DMS 273 (cell line): Measurements from ENCODE around the gene CHMP1A.
A peak's percentile ranks its signal among the peaks of the same experiment; 100 is the strongest.

Experiments used
- DNase-seq: peaks from one replicate; lab custom pipeline; 2025; ENCODE audit not compliant: unreplicated experiment; lab: John Stamatoyannopoulos, UW

Gene CHMP1A

DNA sequence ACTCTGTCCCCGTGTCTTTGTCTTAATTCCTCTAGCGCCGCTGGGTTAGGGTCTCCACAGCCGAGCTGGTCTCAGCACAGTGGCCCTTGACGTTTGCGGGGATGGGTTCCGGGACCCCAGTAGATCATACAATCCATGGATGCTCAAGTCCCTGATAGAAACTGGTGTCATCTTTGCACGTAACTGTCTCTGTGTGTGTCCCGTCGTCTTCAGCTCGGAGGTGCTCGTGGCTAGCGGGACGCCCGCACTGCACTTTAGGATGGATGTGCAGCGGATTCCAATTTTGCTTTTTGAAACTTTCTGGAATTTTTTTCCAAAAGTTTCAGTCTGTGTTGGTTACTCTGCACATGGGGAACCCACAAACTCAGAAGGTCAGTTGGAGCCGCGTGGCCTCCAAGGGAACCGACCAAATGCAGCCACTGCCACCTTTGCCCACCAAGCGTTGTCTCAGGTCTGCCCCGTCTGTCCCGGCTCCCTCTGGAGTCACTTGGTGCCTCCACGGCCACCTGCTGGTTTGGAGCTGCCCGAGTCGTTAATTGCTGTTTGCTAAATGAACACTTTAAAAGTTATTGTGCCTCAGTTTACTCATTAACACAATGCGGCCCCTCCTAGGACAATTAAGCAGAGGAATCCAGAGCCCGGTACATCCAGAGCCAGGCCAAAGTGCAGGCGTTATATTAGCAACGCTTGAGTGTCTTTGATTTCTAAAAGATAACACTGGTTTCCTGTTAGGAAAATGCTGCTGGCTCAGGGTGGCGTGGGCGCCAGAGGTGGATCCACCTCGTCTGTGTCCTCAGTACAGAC is 49.4 kb downstream of the CHMP1A start:
- DNase-seq: no peak

GRCh38 chr16:89607453-89607852 is 50.1 kb downstream of the CHMP1A start:
- DNase-seq: no peak

- peak; percentile 41 for DNase-seq
Observed at GRCh38 chr16:89606006-89606405, 51.5 kb downstream of the CHMP1A start.

GRCh38 chr16:89605186-89605970 is 52.1 kb downstream of the CHMP1A start:
- no peak for DNase-seq

- no peak for DNase-seq
Observed at GRCh38 chr16:89604764-89605163, 52.7 kb downstream of the CHMP1A start.

DNA sequence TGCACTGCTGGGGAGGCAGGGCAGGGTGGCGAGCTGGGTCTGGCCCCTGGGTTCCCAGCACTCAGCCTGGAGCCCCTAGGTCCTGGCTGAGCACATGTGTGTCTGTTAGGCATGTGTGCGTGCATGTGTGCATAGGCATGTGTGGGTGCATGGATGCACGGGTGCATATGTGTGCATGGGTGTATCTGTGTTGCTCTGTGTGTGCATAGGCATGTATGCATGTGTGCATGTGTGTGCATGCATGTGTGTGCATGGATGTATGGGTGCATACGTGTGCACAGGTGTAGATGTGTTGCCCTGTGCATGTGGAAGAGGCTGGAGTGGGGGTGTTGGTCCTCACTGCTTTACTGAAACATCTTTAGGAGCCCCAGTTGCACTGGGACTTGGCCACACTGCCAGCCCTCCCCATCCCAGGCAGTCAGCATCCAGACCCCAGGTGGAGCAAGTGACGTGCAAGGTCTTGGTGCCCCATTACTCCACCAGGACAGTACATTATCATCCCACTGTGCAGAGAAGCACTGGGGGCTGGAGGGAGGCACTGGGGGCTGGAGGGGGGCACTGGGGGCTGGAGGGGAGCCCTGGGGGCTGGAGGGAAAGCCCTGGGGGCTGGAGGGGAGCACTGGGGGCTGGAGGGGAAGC is 54.4 kb downstream of the CHMP1A start:
- no peak for DNase-seq

GRCh38 chr16:89602273-89602951 is 55.1 kb downstream of the CHMP1A start:
- peak; percentile 87 for DNase-seq

GRCh38 chr16:89601906-89602272 is 55.6 kb downstream of the CHMP1A start:
- DNase-seq: peak; percentile 65

DNA sequence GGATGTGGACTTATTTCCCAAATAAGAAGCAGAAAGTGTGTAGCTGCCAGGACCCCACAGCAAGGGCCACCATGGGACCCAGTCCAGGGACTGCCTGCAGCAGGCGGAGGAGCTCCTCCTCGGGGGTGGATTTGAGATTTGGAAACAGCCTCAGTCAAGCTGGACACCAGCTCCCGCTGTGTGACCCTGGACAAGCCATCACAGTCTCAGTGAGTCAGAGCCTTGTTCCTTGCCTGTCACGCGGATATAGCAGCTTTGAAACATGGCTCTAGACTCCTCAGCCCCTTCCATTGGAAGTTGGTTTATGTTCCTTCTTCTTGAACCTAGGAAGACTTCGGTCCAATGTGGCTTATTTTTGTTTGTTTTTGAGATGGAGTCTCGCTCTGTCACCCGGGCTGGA is 56.6 kb downstream of the CHMP1A start:
- no peak for DNase-seq

DNA sequence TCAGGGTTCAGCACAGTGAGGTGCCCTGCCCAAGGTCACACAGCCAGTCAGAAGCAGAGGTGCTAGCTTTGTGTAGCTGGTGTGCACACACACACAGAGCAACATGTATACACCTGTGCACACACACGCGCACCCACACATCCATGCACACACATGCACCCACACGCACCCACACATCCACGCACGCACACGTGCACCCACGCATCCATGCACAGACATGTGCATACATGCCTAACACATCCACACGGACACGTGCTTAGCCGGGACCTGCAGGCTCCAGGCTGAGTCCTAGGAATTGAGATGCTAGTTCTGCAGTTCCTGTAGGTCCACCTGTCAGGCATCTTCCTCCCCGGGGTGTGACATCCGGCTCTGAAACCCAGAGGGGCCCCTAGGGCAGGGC is 57.1 kb downstream of the CHMP1A start:
- peak; percentile 43 for DNase-seq

GRCh38 chr16:89599902-89600301 is 57.6 kb downstream of the CHMP1A start:
- DNase-seq: no peak

GRCh38 chr16:89599451-89599858 is 58.1 kb downstream of the CHMP1A start:
- peak; percentile 74 for DNase-seq

GRCh38 chr16:89598199-89598598 is 59.3 kb downstream of the CHMP1A start:
- DNase-seq: peak; percentile 80

DNA sequence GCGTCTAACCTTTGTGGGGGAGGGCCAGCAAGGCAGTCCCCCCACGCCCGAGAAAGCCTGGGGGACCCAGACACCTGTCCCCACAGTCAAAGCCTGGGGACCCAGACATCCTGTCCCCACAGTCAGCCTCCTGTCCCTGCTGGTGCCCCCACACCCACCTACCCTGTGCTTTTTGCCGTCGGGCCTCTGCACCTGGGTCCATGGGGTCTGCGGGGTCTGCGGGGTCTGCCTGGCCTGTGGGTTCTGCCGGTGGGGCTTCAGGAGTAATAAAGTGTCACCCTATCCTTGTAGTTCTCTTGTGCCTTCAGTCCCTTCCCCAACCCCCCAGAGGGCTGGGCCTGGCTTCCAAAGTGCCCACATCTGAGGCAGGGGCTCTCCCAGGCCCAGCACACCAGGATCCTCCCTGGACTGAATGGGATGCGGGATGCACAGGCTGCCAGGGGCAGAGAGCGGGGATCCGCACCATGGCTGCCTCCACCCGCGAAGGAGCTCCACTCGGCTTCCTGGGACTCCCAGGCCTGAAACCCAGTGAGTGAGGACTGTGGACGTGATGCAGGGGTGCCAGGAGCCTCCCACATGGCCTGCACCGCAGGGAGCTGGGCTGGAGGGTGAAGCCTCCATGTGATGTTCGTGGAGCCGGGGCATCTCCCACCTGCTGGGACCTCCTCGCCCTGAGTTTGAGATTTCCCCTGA is 60.4 kb downstream of the CHMP1A start:
- DNase-seq: peak; percentile 42

DNA sequence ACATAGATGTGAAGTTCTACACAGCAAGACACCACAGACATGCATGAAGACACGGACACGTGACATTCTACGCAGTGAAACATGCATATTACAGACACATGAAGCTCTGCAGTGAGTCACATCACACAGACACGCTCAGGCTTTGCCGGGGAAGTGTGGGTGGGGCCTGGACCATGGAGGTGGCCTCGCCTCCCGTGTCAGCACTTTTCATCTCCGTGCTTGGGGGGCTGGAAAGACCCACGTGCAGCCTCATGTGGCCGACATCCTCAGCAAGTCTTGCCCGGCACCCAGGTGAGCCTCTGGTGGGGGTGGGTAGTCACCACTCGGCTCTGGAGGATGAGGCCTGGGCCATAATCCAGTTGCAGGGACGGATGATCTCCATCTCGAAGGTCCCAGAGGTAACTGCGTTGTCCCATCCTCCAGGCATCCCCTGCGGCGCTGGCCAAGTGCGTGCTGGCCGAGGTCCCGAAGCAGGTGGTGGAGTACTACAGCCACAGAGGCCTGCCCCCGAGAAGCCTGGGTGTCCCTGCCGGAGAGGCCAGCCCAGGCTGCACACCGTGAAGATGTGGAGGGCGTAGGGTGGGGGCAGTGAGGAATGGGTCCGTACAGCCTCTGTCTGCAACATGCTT is 61.3 kb downstream of the CHMP1A start:
- DNase-seq: no peak

DNA sequence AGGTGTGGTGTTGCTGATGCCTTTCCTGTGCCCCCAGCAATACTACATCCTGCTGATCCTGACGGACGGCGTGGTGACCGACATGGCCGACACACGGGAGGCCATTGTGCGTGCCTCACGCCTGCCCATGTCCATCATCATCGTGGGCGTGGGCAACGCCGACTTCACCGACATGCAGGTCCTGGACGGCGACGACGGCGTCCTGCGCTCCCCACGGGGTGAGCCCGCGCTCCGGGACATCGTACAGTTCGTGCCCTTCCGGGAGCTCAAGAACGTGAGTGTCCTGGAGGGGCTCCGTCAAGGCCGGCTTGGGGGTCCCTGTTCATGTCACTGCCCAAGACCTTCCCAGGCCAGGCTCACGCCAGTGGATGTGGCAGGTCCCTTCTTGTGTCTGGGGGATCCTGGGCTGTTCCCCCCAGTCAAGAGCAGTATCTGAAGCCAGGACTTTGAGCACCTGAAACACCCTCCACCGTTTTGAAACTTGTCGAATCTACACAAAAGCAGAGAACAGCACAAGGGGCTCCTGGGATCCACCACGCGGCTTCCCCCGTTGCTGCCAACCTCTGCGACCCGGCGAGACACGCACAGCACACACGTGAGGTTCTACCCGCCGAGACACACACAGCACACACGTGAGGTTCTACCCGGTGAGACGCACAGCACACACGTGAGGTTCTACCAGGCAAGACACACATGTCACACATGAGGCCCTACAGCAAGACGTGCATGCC is 62.0 kb downstream of the CHMP1A start:
- no peak for DNase-seq
